MM.1S (cell line): Measurements from ENCODE around the gene PKP4.

Experiments
- DNase-seq: peaks from one replicate; pipeline ENCODE4 v3.0.0-alpha.2; 2015
- H2AFZ ChIP-seq: fragments of 300-600 bp; sonication (generic); 2 replicates; pipeline ENCODE4 v1.6.0; 2016; ENCODE audit warnings: antibody characterized with exemption, low read length
- H3F3A ChIP-seq: fragments of 300-600 bp; sonication (generic); 2 replicates; pipeline ENCODE4 v1.6.1; 2016; ENCODE audit warnings: mild to moderate bottlenecking, antibody characterized with exemption, low read length, moderate library complexity, mixed read lengths; ENCODE audit not compliant: insufficient read depth
- H3K27ac ChIP-seq: fragments of 300-600 bp; sonication (generic); 2 replicates; pipeline ENCODE4 v1.5.1; 2016; ENCODE audit warnings: mild to moderate bottlenecking, low read length
- H3K27me3 ChIP-seq: fragments of 300-600 bp; sonication (generic); replicated peaks from 2 replicates; pipeline ENCODE4 v1.6.0; 2016; ENCODE audit warnings: low read length; ENCODE audit not compliant: insufficient read depth
- H3K36me3 ChIP-seq: fragments of 300-600 bp; sonication (generic); replicated peaks from 2 replicates; pipeline ENCODE4 v1.6.1; 2016; ENCODE audit warnings: mild to moderate bottlenecking, low read length, mixed read lengths; ENCODE audit not compliant: insufficient read depth
- H3K4me1 ChIP-seq: fragments of 300-600 bp; sonication (generic); 2 replicates; pipeline ENCODE4 v1.6.1; 2016; ENCODE audit warnings: low read length, mixed read lengths
- H3K4me2 ChIP-seq: fragments of 300-600 bp; sonication (generic); 2 replicates; pipeline ENCODE4 v1.6.0; 2016; ENCODE audit warnings: low read depth, low read length
- H3K4me3 ChIP-seq: fragments of 300-600 bp; sonication (generic); 2 replicates; pipeline ENCODE4 v1.5.1; 2016; ENCODE audit warnings: low read length, mixed read lengths
- H3K79me2 ChIP-seq: fragments of 300-600 bp; sonication (generic); 2 replicates; pipeline ENCODE4 v1.6.1; 2016; ENCODE audit warnings: mixed run types, low read length, mixed read lengths
- H3K9ac ChIP-seq: fragments of 300-600 bp; sonication (generic); 2 replicates; pipeline ENCODE4 v1.6.1; 2016; ENCODE audit warnings: low read length, mixed read lengths
- H3K9me2 ChIP-seq: fragments of 300-600 bp; sonication (generic); replicated peaks from 2 replicates; pipeline ENCODE4 v1.6.1; 2016; ENCODE audit warnings: mild to moderate bottlenecking, low read length, mixed read lengths; ENCODE audit not compliant: insufficient read depth
- H3K9me3 ChIP-seq: fragments of 300-600 bp; sonication (generic); replicated peaks from 2 replicates; pipeline ENCODE4 v1.6.1; 2016; ENCODE audit warnings: mild to moderate bottlenecking, low read length, mixed read lengths; ENCODE audit not compliant: insufficient read depth
- H4K20me1 ChIP-seq: fragments of 300-600 bp; sonication (generic); 2 replicates; pipeline ENCODE4 v1.6.1; 2016; ENCODE audit warnings: mild to moderate bottlenecking, low read length, moderate library complexity, mixed read lengths; ENCODE audit not compliant: insufficient read depth
- CTCF ChIP-seq: fragments of 300-600 bp; sonication (generic); IDR thresholded peaks from 2 replicates; pipeline ENCODE4 v1.5.1; 2016; ENCODE audit warnings: antibody characterized with exemption, low read length, mixed read lengths
- EZH2 ChIP-seq: fragments of 300-600 bp; sonication (generic); optimal IDR thresholded peaks from 2 replicates; pipeline ENCODE3; 2017; ENCODE audit warnings: low read depth, mild to moderate bottlenecking, antibody characterized with exemption, low read length, mixed read lengths
- EZH2phosphoT487 ChIP-seq: fragments of 300-600 bp; sonication (generic); IDR thresholded peaks from 2 replicates; pipeline ENCODE4 v1.6.1; 2018; ENCODE audit warnings: antibody characterized with exemption, low read length

The PKP4 gene

GRCh38 chr2:158717366-158718195 is 260.8 kb downstream of the PKP4 start:
- H3K9ac ChIP-seq = no peak overlapping the region
- H2AFZ ChIP-seq = no peak overlapping the region
- no peak overlapping the region for H3K4me3 ChIP-seq
- H3K36me3 ChIP-seq = no peaks in the 10 kb centered on the region
- no peak overlapping the region for H3K4me2 ChIP-seq
- H3K27ac ChIP-seq = no peak overlapping the region
- H3K4me1 ChIP-seq = no peaks in the 10 kb centered on the region
- no peaks in the 10 kb centered on the region for H3K9me2 ChIP-seq
- H3K79me2 ChIP-seq = no peaks in the 10 kb centered on the region
- no peaks in the 10 kb centered on the region for H3K27me3 ChIP-seq
- no peaks in the 10 kb centered on the region for H3K9me3 ChIP-seq
- no peaks in the 10 kb centered on the region for H3F3A ChIP-seq
- DNase-seq = no peak
- no peaks in the 10 kb centered on the region for H4K20me1 ChIP-seq
- no peak for TF ChIP-seq CTCF
- TF ChIP-seq EZH2phosphoT487 = no peak
- no peak for TF ChIP-seq EZH2

- H3K4me3 ChIP-seq = no peak overlapping the region
- no peak for DNase-seq
- H3K4me2 ChIP-seq = no peak overlapping the region
- H2AFZ ChIP-seq = no peak overlapping the region
- no peak overlapping the region for H3K27ac ChIP-seq
- TF ChIP-seq CTCF (no peak), EZH2 (no peak), EZH2phosphoT487 (no peak)
- no peaks in the 10 kb centered on the region for H4K20me1 ChIP-seq
- no peaks in the 10 kb centered on the region for H3K27me3 ChIP-seq
- no peaks in the 10 kb centered on the region for H3K79me2 ChIP-seq
- no peaks in the 10 kb centered on the region for H3K9me2 ChIP-seq
- H3K36me3 ChIP-seq = no peaks in the 10 kb centered on the region
- H3K9ac ChIP-seq = no peak overlapping the region
- no peaks in the 10 kb centered on the region for H3K4me1 ChIP-seq
- no peaks in the 10 kb centered on the region for H3F3A ChIP-seq
- H3K9me3 ChIP-seq = no peaks in the 10 kb centered on the region
Measured at GRCh38 chr2:158718196-158718585, 261.4 kb downstream of the PKP4 start.

- Histone ChIP-seq H3K36me3 (no peaks in the 10 kb centered on the region), H3K4me2 (no peak overlapping the region), H4K20me1 (no peaks in the 10 kb centered on the region), H3K9ac (no peak overlapping the region), H3K4me1 (no peaks in the 10 kb centered on the region), H3K79me2 (no peaks in the 10 kb centered on the region), H3F3A (no peaks in the 10 kb centered on the region), H2AFZ (no peak overlapping the region), H3K9me3 (no peaks in the 10 kb centered on the region), H3K27ac (no peak overlapping the region), H3K27me3 (no peaks in the 10 kb centered on the region), H3K4me3 (no peak overlapping the region), H3K9me2 (no peaks in the 10 kb centered on the region)
- no peak for TF ChIP-seq EZH2phosphoT487
- TF ChIP-seq CTCF = no peak
- TF ChIP-seq EZH2 = no peak
- DNase-seq = no peak
Measured at GRCh38 chr2:158718851-158719250, 262.1 kb downstream of the PKP4 start.
